HG03354 (cell line): ENCODE measurements around the gene CEMIP2.
"Not testable (repeated sequence)": the region's sequence is repeated elsewhere in the genome, so short reads cannot be mapped to it uniquely, and the experiment has no call there.

ENCODE experiments used
- ATAC-seq: cut with Tn5 transposase; IDR thresholded peaks from one replicate; pipeline ENCODE4 v1.9.1; 2021; ENCODE audit warnings: mild to moderate bottlenecking; ENCODE audit not compliant: unreplicated experiment, poor library complexity, severe bottlenecking

CEMIP2 gene

DNA sequence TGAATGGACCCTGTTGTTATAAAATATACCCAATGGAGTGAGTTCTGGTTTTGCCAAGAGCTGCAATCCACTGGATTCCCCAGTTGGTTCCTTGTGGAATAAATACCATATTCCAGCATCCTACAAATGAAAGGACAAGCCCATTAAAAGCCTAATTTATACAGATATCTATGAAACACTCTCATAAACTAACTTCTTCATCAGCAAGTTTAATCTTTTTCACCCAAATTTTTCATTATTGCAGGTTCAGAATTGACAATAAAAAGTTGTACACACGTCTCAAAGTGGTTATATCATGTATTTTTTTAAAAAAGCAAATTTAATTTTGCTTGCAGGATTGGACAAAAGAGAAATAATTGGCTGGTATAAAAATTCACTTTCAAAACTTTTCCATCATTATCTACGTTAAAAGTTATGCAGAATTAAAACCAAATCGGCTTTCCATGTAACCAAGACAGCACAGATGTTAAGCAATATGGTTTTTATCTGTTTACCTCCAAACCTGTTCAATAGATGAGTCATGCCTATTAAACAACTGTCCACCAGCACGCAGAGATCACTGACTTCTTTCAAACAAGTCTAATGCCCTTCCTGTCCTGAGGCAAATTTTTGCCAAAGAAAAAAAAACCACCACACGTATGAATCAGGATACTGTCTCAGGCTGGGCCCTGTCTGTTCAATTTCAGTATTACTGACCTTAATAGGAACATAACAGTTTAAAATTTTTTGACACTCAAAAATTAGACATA lies 42.5 kb downstream of the CEMIP2 start:
- ATAC-seq, result no peak

DNA sequence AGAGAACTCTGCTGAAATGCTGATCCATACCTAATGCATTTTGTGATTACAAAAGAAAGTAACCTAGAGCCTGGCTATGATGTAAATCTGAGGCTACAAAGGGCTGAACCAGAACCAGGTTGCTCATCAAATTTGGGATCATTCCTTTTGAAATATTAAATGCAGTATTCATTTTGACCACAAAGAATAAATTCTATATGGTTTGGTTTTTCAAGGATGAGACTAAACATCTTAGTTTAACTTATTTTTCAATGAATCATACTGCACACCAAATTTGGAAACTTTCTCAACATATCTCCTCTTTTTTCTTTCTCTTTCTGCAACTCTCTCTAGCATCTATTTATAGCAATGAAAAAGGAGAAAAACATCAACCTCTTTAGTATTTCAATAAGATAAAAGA lies 46.5 kb downstream of the CEMIP2 start:
- no peak for ATAC-seq

- no peak for ATAC-seq
These were observed 48.8 kb downstream of the CEMIP2 start for GRCh38 chr9:71719562-71719961.

- no peak for ATAC-seq
These were observed 49.2 kb downstream of the CEMIP2 start for GRCh38 chr9:71719088-71719487.

DNA sequence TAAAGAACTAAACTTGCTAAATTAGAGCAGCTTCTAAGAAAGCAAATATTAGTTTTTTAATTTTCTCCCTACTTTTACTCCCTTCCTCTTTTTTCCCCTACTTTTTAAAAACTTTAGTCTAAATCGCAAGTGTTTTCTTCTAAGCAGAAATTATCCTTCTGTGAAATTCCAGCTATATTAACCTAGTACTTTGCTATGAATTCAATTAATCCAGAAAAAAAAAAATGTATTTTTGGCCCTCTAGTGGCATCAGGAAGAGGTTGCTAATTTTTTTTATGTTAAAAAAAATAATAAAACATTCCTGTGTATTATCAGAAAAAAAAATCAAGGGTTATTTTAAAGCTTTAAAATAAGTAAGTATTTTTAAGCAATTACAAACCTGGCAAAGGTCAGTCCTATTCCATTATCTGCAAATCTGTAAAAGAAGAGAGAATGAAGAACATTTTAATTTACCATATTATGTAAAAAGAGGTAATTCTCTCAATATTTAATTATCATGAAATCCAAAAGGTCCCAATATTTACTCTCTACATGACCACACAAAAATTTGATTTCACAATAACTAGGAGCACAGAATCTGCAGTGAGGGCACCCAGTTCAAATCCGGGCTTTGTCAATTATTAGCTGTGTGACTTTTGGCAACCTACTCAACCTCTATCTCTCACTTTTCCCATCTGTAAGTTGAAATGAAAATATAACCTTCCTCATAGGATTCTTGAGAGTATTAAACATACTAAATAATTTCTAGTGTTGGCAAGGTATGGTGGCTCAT lies 52.0 kb downstream of the CEMIP2 start:
- no peak for ATAC-seq

- no peak for ATAC-seq
These were observed 57.5 kb downstream of the CEMIP2 start for GRCh38 chr9:71710856-71711255.

DNA sequence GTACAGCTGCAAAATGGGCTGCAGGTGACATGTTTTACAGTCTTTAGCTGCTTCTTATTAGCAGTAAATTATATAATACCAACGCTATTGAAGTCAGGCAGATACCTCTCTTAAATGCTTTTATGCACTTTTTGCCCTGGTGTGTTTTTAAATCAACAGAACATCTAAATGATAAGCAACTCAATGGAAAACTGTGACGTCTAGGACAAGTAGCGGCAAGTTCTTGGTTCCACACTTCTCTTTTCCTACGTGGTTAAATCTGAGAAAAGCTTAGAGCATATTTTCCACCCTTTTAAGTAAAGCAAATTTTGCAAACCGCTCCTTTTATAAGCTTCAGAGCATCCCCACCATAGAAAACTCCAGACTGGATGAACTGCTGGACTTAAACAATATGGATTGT lies 58.1 kb downstream of the CEMIP2 start:
- no peak for ATAC-seq

DNA sequence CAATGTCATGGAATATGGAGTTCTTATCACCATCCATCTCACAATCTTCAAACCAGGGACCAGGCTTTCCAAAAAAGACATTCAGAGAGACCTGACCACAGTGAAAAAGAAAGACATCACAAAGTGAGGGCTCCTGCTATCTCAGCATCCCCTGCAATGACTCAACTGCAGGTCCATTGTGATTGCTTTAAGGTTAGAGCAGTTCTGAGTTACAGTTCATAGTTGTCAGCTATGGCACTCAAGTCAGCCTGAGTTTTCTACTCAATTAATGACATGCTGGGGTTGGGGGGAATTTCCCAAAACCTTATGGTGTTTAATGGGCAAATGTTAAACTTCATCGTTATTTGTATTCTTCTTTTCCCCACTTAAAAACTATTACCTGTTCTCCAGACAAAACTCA lies 58.9 kb downstream of the CEMIP2 start:
- no peak for ATAC-seq

DNA sequence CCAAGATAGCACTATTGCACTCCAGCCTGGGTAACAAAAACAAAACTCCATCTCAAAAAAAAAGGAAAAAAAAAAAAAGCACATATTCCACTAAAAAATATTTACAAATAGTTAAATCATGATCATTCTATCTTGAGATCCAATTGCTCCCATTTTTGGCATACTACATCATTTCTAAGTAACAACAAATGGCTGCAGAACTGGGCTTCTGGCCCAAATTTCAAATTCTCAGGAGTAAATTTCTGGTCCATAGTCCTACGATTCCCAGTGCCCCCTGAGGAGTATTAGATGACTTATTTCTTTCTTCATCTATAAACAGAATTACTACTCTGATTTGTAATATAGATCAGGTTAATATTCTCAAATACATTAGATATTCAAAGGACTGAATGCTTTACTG lies 62.1 kb downstream of the CEMIP2 start:
- no peak for ATAC-seq

GRCh38 chr9:71704796-71705195 lies 63.5 kb downstream of the CEMIP2 start:
- ATAC-seq, result no peak

DNA sequence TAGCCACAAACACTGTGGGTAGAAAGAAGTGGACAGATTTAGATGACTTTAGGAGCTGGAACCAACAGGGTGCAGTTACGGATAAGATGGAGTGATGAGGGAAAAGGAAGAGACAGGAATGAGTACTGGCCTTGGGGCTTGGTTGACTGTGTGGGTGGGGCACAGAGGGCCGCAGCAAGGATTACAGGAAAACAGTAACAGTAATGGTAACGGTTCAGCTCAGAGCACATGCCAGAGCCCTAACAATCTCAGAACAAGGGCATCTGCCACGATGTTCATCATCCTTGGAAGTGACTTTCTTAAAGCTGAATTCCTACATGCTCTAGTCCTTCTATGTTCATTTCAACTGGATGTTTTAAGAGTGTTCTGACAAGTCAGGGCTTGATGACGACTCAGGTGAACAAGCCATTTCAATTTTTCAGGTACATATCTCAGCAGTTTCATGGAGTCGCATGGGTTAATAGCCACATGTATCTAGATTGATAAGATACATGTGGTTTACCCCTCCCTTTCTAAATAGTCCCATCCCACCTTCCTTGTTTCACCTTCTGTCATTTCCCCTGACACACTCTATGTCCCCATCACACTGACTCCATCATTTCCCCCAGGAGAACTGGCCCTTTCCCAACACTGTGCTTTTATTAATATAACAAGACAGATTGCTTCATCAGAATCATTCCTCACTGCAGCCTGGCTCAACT lies 65.0 kb downstream of the CEMIP2 start:
- ATAC-seq, result no peak

DNA sequence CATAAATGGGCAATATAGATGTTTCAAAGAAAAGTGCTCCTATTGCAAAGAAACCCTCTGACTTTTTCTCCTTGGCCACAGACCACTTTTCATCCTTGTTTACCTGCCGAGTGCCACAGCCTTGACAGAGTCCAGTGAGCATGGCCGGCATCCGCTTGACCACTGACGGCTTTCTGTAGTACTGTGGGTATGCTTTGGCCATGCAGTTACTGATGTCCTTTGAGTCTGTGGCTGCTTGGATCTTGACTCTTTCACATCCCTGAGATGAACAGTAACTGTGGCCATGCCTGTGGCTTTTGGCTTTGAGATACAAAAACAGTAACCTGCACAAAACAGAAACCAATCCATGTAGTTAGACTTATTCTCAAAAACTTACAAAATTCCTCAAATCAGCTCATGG lies 70.4 kb downstream of the CEMIP2 start:
- ATAC-seq, result no peak

DNA sequence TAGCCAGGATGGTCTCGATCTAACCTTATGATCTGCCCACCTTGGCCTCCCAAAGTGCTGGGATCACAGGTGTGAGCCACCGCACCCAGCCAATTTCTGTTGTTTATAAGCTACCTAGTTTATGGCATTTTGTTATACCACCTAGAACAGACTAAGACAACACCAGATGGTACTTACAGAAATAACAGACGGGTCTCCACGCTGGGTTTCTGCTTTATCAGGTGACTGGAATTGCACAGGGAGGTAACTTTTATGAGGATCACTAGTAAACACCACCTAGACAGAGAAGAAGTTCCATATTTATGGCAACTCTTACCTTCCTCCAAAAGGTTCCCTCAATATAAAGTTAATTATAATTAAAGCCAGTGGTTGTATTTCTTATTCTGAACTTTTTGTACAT lies 74.0 kb downstream of the CEMIP2 start:
- no peak for ATAC-seq

GRCh38 chr9:71693607-71694006 lies 74.7 kb downstream of the CEMIP2 start:
- no peak for ATAC-seq

- no peak for ATAC-seq
These were observed 76.0 kb downstream of the CEMIP2 start for GRCh38 chr9:71692337-71692736.

GRCh38 chr9:71691576-71691975 lies 76.7 kb downstream of the CEMIP2 start:
- ATAC-seq, result not testable (repeated sequence)

DNA sequence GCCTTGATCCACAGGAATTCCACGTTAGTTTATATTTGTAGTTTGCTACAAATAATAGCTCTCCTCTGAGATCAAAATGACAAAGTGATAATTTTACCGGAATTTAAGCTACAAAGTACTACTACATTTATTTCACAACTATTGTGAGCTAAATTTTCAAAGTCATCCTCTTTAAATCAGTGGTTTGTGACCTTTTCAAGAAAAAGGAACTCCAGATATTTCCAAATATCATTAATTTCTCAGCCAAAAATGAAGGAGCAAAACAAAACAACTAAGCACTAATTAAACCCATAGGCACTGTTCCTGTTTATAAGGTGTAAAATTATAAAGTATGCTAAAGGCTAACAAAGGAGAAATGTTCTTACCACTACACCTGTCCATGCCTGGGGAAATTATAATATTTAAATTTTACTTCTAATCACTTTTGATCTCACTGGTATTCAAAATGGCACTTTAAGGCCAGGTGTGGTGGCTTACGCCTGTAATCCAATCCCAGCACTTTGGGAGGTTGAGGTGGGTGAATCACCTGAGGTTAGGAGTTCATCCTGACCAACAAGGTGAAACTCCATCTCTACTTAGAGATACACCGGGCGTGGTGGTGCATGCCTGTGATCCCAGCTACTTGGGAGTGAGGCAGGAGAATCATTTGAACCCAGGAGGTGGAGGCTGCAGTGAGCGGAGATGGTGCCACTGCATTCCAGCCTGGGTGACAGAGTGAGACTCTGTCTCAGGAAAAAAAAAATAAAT lies 77.5 kb downstream of the CEMIP2 start:
- no peak for ATAC-seq

DNA sequence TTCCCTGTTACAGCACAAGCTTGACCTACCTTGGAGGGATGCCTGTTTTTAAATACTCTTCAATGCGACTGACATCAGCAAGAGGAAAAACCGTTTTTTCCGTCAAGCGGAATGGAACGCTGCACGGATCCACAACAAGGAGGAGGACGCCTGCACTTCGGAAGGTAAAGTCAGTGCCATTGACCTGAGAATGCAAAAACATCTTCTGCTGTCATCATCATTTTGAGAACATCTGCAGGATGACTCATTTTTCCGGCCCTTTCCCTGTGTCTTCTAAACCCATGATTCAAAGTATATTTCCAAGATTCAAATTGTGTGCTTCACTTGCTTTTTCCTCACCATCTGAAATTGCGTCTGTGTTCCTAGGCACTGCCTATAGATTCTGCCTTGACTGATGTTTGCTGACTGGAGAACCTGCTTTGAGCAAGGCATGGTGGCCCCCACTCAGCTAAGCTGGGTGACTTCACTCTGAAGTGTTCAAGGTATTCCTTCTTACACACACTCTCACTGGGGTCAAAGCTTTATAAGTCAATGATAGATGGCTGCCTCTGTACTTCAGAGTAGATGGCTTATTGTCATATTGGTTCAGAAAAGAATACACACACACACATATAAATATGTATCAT lies 78.1 kb downstream of the CEMIP2 start:
- no peak for ATAC-seq

GRCh38 chr9:71687676-71688075 lies 80.6 kb downstream of the CEMIP2 start:
- ATAC-seq, result no peak

DNA sequence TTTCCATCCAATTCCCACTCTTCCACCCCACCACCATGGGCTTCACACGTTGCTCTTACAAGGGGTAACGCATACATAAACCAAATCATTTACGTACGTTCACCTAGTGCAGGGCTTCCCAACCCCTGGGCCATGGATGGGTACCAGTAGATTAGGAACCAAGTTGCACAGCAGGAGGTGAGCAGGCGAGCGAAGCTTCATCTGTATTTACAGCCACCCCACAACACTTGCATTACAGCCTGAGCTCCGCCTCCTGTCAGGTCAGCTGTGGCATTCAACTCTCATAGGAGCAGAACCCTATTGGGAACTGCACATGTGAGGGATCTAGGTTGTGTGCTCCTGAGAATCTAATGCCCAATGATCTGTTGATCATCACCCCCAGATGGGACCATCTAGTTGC lies 82.3 kb downstream of the CEMIP2 start:
- no peak for ATAC-seq
